ENCODE results near the gene ITGA2. TPM values are rescaled to one million over a fixed set of nuclear protein-coding genes. Genes with fewer than 3 reads are reported as not detected.
"Not testable (repeated sequence)": the region's sequence is repeated elsewhere in the genome, so short reads cannot be mapped to it uniquely, and the experiment has no call there.

Gene ITGA2
- total and polyA plus RNA-seq, 5 experiments from 2014 or later, result 0.06 to 0.19 TPM; not detected in 3

GRCh38 chr5:53099546-53099945 is 110.4 kb downstream of the ITGA2 start:
- ATAC-seq (no peak), DNase-seq (no peak)
- Mint-ChIP-seq H3K27me3 (no peaks in the 10 kb centered on the region), H3K4me1 (peaks cover 5 to 11% (median 10%) of the 10 kb centered on the region in 4 donors), H3K36me3 (peaks cover 0 to 69% (median 5%) of the 10 kb centered on the region in 3 donors), H3K27ac (peak overlapping the region in 4 of 10 donors; percentile 15 to 74 (median 61)), H3K9me3 (no peaks in the 10 kb centered on the region), H3K4me3 (no peak overlapping the region)
- POLR2A ChIA-PET, result no interaction called here

DNA sequence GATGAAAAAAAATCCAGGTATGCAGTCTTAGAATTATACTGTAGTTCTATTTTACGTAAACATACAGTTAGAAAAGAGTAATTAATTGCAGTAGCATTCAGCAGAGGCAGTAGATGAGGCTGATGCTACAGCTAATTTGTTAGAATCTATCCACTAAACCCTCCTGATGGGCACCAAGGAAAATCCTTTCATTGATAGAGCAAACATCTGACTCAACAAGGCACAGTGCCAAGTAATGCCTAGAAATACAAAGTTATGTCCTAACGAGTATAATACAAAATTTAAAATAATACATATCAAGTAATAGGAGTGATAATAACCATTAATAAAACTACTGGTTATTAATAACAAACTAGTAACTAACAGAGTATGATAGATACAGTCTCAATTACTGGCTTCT is 111.5 kb downstream of the ITGA2 start:
- no peak for ATAC-seq
- no peaks in the 10 kb centered on the region for H3K9me3 Mint-ChIP-seq
- peaks cover 13 to 21% (median 17%) of the 10 kb centered on the region in 4 donors for H3K4me1 Mint-ChIP-seq
- no peak for DNase-seq
- H3K27me3 Mint-ChIP-seq, result no peaks in the 10 kb centered on the region
- H3K36me3 Mint-ChIP-seq, result peaks cover 0 to 79% (median 5%) of the 10 kb centered on the region in 3 donors
- POLR2A ChIA-PET, result no interaction called here
- no peak overlapping the region for H3K27ac Mint-ChIP-seq
- H3K4me3 Mint-ChIP-seq, result no peak overlapping the region

- no peak for DNase-seq
- no peaks in the 10 kb centered on the region for H3K27me3 Mint-ChIP-seq
- H3K4me1 Mint-ChIP-seq, result peaks cover 33 to 60% (median 53%) of the 10 kb centered on the region in 4 donors
- H3K4me3 Mint-ChIP-seq, result peak overlapping the region in 4 of 10 donors; percentile 6 to 21 (median 14)
- no peak for ATAC-seq
- POLR2A ChIA-PET, result no interaction called here
- H3K36me3 Mint-ChIP-seq, result peaks cover 0 to 62% (median 7%) of the 10 kb centered on the region in 3 donors
- peak overlapping the region in 3 of 10 donors; percentile 9 to 81 (median 63) for H3K27ac Mint-ChIP-seq
- H3K9me3 Mint-ChIP-seq, result no peaks in the 10 kb centered on the region
Observed at GRCh38 chr5:53105611-53106300, 116.6 kb downstream of the ITGA2 start.

DNA sequence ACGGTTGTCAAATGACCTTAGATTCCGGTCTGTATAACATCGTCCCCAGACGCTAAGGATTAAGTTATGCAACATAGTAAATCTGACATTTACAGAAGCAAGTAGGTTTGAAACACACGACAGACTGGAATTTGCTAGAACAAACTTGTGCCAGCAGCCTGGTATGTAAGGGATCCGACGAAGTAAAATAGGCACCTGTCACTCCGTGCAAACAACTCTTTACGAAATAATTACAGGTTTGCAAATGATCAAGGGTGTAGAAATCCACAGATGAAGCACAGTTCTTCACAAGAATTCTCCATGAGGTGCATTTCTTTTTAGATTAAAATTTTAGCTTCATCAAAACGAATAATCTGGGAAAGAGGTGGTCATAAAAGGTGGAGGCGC is 119.9 kb downstream of the ITGA2 start:
- peak overlapping the region; percentile 93 to 97 (median 96) for H3K27ac Mint-ChIP-seq
- peak overlapping the region; percentile 93 to 98 (median 96) for H3K4me3 Mint-ChIP-seq
- H3K36me3 Mint-ChIP-seq, result peaks cover 0 to 31% (median 9%) of the 10 kb centered on the region in 3 donors
- DNase-seq, result no peak
- POLR2A ChIA-PET, result interaction anchor here (0.7 to 1.4 kb wide), 6 partner anchors 10 to 416 kb away, joined by 3 to 4 read pairs (median 3); no protein-coding TSS in a partner anchor
- H3K27me3 Mint-ChIP-seq, result no peaks in the 10 kb centered on the region
- peak; percentile 5 to 16 for ATAC-seq
- peaks cover 27 to 60% (median 48%) of the 10 kb centered on the region in 4 donors for H3K4me1 Mint-ChIP-seq
- no peaks in the 10 kb centered on the region for H3K9me3 Mint-ChIP-seq

GRCh38 chr5:53109443-53110127 is 120.4 kb downstream of the ITGA2 start, which contains the start of gene MOCS2:
Gene MOCS2, minus strand, starts transcription at chr5:53109757. Its CDS starts 2,583 bp downstream, at chr5:53107174.
- POLR2A ChIA-PET, result interaction anchor here (0.7 to 1.4 kb wide), 6 partner anchors 9 to 417 kb away, joined by 3 to 4 read pairs (median 3); no protein-coding TSS in a partner anchor
- Mint-ChIP-seq H3K9me3 (no peaks in the 10 kb centered on the region), H3K4me3 (peak within 1 kb of the TSS; percentile 93 to 98 (median 96)), H3K36me3 (peaks cover 0 to 27% (median 9%) of the 10 kb centered on the region in 3 donors), H3K27me3 (no peaks in the 10 kb centered on the region), H3K27ac (peak within 1 kb of the TSS; percentile 93 to 97 (median 96)), H3K4me1 (peaks cover 27 to 60% (median 47%) of the 10 kb centered on the region in 4 donors)
- ATAC-seq (peak; percentile 96 to 97), DNase-seq (peak; percentile 80 to 94 (median 90))

GRCh38 chr5:53110156-53110555 is 121.0 kb downstream of the ITGA2 start:
- DNase-seq, result peak in 1 of 10 donors; percentile 6
- Mint-ChIP-seq H3K9me3 (no peaks in the 10 kb centered on the region), H3K36me3 (peaks cover 0 to 22% (median 9%) of the 10 kb centered on the region in 3 donors)

GRCh38 chr5:53111139-53111538 is 122.0 kb downstream of the ITGA2 start:
- DNase-seq, result no peak
- Mint-ChIP-seq H3K36me3 (peaks cover 0 to 12% (median 9%) of the 10 kb centered on the region in 3 donors), H3K9me3 (no peaks in the 10 kb centered on the region), H3K27ac (peak overlapping the region in 4 of 10 donors; percentile 9 to 97 (median 63)), H3K27me3 (no peaks in the 10 kb centered on the region), H3K4me1 (peaks cover 18 to 47% (median 33%) of the 10 kb centered on the region in 4 donors), H3K4me3 (peak overlapping the region in 7 of 10 donors; percentile 94 to 98 (median 97))
- POLR2A ChIA-PET, result no interaction called here
- no peak for ATAC-seq

More at GRCh38 chr5:53110156-53110555, 121.0 kb downstream of the ITGA2 start:
- peaks cover 23 to 56% (median 43%) of the 10 kb centered on the region in 4 donors for H3K4me1 Mint-ChIP-seq
- H3K4me3 Mint-ChIP-seq, result peak overlapping the region; percentile 93 to 98 (median 96)
- no peaks in the 10 kb centered on the region for H3K27me3 Mint-ChIP-seq
- ATAC-seq, result peak; percentile 2 to 7
- peak overlapping the region; percentile 93 to 97 (median 96) for H3K27ac Mint-ChIP-seq
- POLR2A ChIA-PET, result interaction anchor here (1.0 to 1.4 kb wide), 4 partner anchors 9 to 14 kb away, joined by 3 to 4 read pairs (median 4); no protein-coding TSS in a partner anchor

GRCh38 chr5:53112307-53112706 is 123.2 kb downstream of the ITGA2 start:
- H3K36me3 Mint-ChIP-seq, H3K4me3 Mint-ChIP-seq, POLR2A ChIA-PET, H3K27ac Mint-ChIP-seq, DNase-seq, H3K9me3 Mint-ChIP-seq, H3K27me3 Mint-ChIP-seq, ATAC-seq: not testable (repeated sequence)
- H3K4me1 Mint-ChIP-seq, result peaks cover 14 to 36% (median 23%) of the 10 kb centered on the region in 4 donors

DNA sequence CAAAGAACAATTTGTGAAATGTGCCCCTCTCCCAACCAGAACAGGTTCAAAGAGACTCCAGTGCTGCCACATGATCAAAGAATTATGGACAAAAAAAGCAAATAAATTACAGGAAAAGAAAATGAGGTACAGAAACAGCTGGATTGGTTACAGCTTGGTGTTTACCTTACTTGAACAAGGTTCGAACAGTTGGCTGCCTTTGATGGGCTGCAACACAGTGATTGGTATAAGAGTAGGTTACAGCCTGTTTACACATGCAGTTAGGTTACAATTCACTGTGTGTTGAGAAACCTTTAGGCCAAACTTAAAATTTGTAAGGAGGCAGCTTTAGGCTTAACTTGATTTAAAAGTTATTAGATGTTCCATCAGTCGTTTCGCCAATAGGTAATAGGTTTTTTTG is 123.8 kb downstream of the ITGA2 start:
- Mint-ChIP-seq H3K27ac (no peak overlapping the region), H3K36me3 (peaks cover 0 to 3% (median 0%) of the 10 kb centered on the region in 3 donors), H3K27me3 (no peaks in the 10 kb centered on the region), H3K4me3 (no peak overlapping the region), H3K9me3 (no peaks in the 10 kb centered on the region), H3K4me1 (peaks cover 10 to 30% (median 17%) of the 10 kb centered on the region in 4 donors)
- DNase-seq, result no peak
- POLR2A ChIA-PET, result no interaction called here
- no peak for ATAC-seq

DNA sequence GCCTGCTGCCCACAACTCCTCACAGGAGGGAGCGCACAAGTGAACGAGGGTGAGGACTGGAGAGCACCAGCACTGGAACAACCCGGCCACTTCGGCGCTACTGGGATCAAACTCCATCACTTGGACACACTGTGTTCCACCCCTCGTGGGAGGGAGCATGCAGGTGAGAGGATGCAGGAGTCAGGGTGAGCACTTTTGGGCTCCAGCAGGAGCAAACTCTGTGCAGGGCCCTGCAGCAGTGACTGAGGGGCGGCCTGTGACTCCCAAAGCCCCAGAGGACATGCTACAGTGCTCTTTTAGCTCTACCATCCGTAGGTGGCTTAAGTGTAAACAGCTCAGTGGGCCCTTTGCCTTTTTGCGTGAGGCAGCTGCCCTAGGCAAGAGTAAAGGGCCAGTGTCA is 124.8 kb downstream of the ITGA2 start:
- POLR2A ChIA-PET, result no interaction called here
- peaks cover 10 to 19% (median 15%) of the 10 kb centered on the region in 4 donors for H3K4me1 Mint-ChIP-seq
- H3K27me3 Mint-ChIP-seq, result no peaks in the 10 kb centered on the region
- ATAC-seq (no peak), DNase-seq (no peak)
- no peak overlapping the region for H3K27ac Mint-ChIP-seq
- H3K9me3 Mint-ChIP-seq, result no peaks in the 10 kb centered on the region
- peaks cover 0 to 3% (median 0%) of the 10 kb centered on the region in 3 donors for H3K36me3 Mint-ChIP-seq
- H3K4me3 Mint-ChIP-seq, result no peak overlapping the region

DNA sequence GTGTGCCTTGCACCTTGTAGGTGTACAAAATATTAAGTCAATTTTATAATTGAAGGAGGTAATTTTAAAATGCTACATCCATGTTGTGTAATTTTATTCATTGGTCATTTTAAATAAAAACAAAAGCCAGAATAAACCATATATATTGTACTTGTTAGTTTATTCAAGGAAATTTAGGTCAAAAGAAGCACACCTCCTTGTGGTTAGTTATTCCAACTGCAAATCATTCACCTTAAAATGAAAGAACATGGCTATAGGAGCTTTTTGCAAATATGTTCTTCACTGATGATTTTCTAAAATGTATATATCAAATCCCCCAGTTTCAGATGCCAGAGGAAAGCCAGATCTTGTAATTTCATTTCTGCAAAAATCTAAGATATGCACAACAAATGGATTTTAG is 125.8 kb downstream of the ITGA2 start:
- Mint-ChIP-seq H3K4me3 (no peak overlapping the region), H3K9me3 (no peaks in the 10 kb centered on the region), H3K27ac (no peak overlapping the region), H3K36me3 (peaks cover 0 to 3% (median 0%) of the 10 kb centered on the region in 3 donors), H3K4me1 (peaks cover 9 to 15% (median 12%) of the 10 kb centered on the region in 4 donors), H3K27me3 (peaks cover 0 to 3% (median 0%) of the 10 kb centered on the region in 5 donors)
- POLR2A ChIA-PET, result no interaction called here
- ATAC-seq (no peak), DNase-seq (no peak)

- POLR2A ChIA-PET, result no interaction called here
- Mint-ChIP-seq H3K4me1 (peaks cover 0 to 2% (median 0%) of the 10 kb centered on the region in 4 donors), H3K9me3 (no peaks in the 10 kb centered on the region), H3K36me3 (peaks cover 0 to 3% (median 0%) of the 10 kb centered on the region in 3 donors), H3K27ac (no peak overlapping the region), H3K27me3 (peaks cover 0 to 11% (median 0%) of the 10 kb centered on the region in 5 donors), H3K4me3 (no peak overlapping the region)
- DNase-seq (no peak), ATAC-seq (no peak)
Observed at GRCh38 chr5:53116597-53116996, 127.4 kb downstream of the ITGA2 start.

Measured in naive thymus-derived CD8-positive, alpha-beta T cell (primary cell).